ENCODE results near the gene LRP8. TPM values are rescaled to one million over a fixed set of nuclear protein-coding genes. Genes with fewer than 3 reads are reported as not detected.

Gene LRP8
- polyA plus RNA-seq, 2 of the 4 experiments (the other 2 are of a cell fraction): 32.6 to 46.1 TPM

- ChIA-PET CTCF (interaction anchor here (1.6 to 3.6 kb wide), 2 partner anchors 10 to 13 kb away, joined by 5 to 24 read pairs; no protein-coding TSS in a partner anchor), POLR2A (no interaction called here)
- Histone ChIP-seq H3K27ac (no peak overlapping the region), H3K4me3 (no peak overlapping the region), H3K4me2 (peak overlapping the region; percentile 81; the same call in 2 of the 3 replicates), H3K9me3 (no peaks in the 10 kb centered on the region), H3K4me1 (peaks cover 9% of the 10 kb centered on the region)
- ATAC-seq: no peak
- FAIRE-seq: no peak
- WGBS (ENCODE audit: missing lambda C conversion rate): 89% methylated on average over 11 of the region's 11 CpGs
- no peak for DNase-seq (ENCODE audit: low read depth in 1 of 2, low spot score in 1 of 2)
- no peak for TF ChIP-seq JUN (IDR thresholded peaks at IDR 0.05)
- TF ChIP-seq MAFK (IDR thresholded peaks at IDR 0.05; ENCODE audit: partially characterized antibody): no peak
- TF ChIP-seq BHLHE40 (IDR thresholded peaks at IDR 0.05; ENCODE audit: low read depth, low read length): no peak
- TF ChIP-seq FOSB (CRISPR knock-in tag; IDR thresholded peaks at IDR 0.05): no peak
- TF ChIP-seq CHD2 (IDR thresholded peaks at IDR 0.05; ENCODE audit: low read length, partially characterized antibody): no peak
- TF ChIP-seq POLR2A (IDR thresholded peaks at IDR 0.05; ENCODE audit: low read length): no peak
- TF ChIP-seq RFX5 (IDR thresholded peaks at IDR 0.05): no peak
- TF ChIP-seq RAD21 (conservative IDR thresholded peaks at IDR 0.05 in 1 of 2, IDR thresholded peaks at IDR 0.05 in 1 of 2): no peak
- TF ChIP-seq HOXB13 (CRISPR knock-in tag; IDR thresholded peaks at IDR 0.05; ENCODE audit: low read depth): no peak
- TF ChIP-seq POLR2AphosphoS2 (conservative IDR thresholded peaks at IDR 0.05; ENCODE audit: low read length): no peak
- TF ChIP-seq KDM5A (IDR thresholded peaks at IDR 0.05): no peak
- no peak for TF ChIP-seq GATA3 (IDR thresholded peaks at IDR 0.05; ENCODE audit: borderline replicate concordance)
- no peak for TF ChIP-seq HDAC2 (IDR thresholded peaks at IDR 0.05)
- TF ChIP-seq EP300 (IDR thresholded peaks at IDR 0.05): no peak
- no peak for TF ChIP-seq ZSCAN20 (CRISPR knock-in tag; IDR thresholded peaks at IDR 0.05)
Measured at GRCh38 chr1:53195246-53196016, 132.4 kb downstream of the LRP8 start.

Other genes with a start within 250 kb of the LRP8 start
- 0.12 TPM in 2 replicates for gene SLC1A7, start 185.4 kb downstream of the LRP8 start, polyA plus RNA-seq (2011; rRNA removed)
- 0.03 to 0.07 TPM (median 0.04 TPM) in 3 replicates for gene SLC1A7, start 185.4 kb downstream of the LRP8 start, polyA plus RNA-seq (2017; fragmentation: RNase III; extraction: RNeasy Plus Mini Kit Qiagen cat#74134 plus additional on column Dnase treatment)
- 8.4 and 10.0 TPM in 2 replicates for gene CPT2, start 131.2 kb downstream of the LRP8 start, polyA plus RNA-seq (2011; rRNA removed)
- 5.5 to 5.9 TPM (median 5.6 TPM) in 3 replicates for gene CPT2, start 131.2 kb downstream of the LRP8 start, polyA plus RNA-seq (2017; fragmentation: RNase III; extraction: RNeasy Plus Mini Kit Qiagen cat#74134 plus additional on column Dnase treatment)
- 60.1 and 66.2 TPM in 2 replicates for gene CZIB, start 107.4 kb downstream of the LRP8 start, polyA plus RNA-seq (2011; rRNA removed)
- 33.1 to 33.4 TPM (median 33.2 TPM) in 3 replicates for gene CZIB, start 107.4 kb downstream of the LRP8 start, polyA plus RNA-seq (2017; fragmentation: RNase III; extraction: RNeasy Plus Mini Kit Qiagen cat#74134 plus additional on column Dnase treatment)
- gene MAGOH, start 89.6 kb downstream of the LRP8 start, polyA plus RNA-seq (2011; rRNA removed): 33.3 and 80.2 TPM in 2 replicates
- gene MAGOH, start 89.6 kb downstream of the LRP8 start, polyA plus RNA-seq (2017; fragmentation: RNase III; extraction: RNeasy Plus Mini Kit Qiagen cat#74134 plus additional on column Dnase treatment): 139 to 147 TPM (median 143 TPM) in 3 replicates
- gene DMRTB1, start 131.3 kb upstream of the LRP8 start, polyA plus RNA-seq (2011; rRNA removed): not detected in 2 replicates
- gene DMRTB1, start 131.3 kb upstream of the LRP8 start, polyA plus RNA-seq (2017; fragmentation: RNase III; extraction: RNeasy Plus Mini Kit Qiagen cat#74134 plus additional on column Dnase treatment): not detected in 3 replicates